ENCODE results near the gene SPATA18.
"Not testable (repeated sequence)": the region's sequence is repeated elsewhere in the genome, so short reads cannot be mapped to it uniquely, and the experiment has no call there.

SPATA18 gene

GRCh38 chr4:52110171-52110570 lies 59.1 kb downstream of the SPATA18 start:
- no peak for DNase-seq

GRCh38 chr4:52111995-52112394 lies 60.9 kb downstream of the SPATA18 start:
- no peak for DNase-seq

DNA sequence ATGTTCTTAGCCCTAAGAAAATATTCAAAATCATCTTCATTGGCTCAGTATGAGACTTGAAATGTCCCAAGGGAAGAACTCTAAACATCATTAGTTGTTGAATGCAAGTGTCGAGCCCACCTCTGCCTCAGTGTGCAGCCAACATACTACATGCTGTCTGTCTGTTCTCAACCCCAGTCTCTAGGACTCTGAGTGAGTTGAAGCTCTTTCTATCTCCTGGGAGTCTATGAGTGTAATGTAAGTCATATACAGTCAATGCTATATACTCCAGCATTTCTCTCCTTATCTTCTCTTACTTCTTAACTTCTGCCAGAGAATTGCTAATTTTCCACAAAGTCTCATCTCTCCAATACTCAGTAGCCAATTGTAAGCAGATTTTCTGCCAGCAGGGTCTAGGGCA lies 61.3 kb downstream of the SPATA18 start:
- DNase-seq, result no peak

DNA sequence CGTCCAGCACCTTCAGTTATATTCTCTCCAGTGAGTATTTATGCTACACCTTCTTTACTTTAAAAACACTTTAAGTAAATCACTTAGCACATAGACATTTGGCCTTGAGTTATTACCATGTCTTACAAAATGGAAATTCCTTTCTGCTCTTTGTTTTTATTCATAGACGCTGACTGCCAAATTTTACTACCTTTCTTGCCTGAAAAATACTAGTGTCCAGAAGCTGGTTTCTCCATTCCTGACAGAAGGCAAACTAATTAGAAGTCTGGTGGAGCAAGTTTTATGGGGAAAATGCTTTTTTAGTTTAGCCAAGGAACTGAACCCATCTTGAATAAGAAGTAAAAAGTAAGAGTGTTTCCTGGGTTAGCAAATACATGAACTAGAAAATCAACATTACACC lies 65.5 kb downstream of the SPATA18 start:
- DNase-seq, result no peak

DNA sequence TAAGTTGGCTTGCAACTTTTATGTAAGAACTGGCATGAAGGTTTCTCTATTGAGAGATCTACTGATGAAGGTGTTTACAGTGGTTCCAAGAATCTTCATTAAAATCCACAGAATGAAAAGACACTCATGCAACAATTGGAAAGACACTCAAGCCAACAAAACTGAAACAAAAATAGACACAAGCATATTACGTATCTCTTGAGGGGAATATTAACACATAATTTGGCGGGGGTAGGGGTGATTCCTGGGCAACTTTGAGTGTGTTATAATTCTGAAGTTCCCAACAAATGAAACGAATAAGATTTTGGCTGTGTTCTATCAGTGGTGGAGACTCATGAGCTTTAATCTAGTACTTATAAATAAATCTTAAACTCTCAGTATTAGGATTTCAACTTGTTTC lies 75.1 kb downstream of the SPATA18 start:
- DNase-seq, result no peak

- no peak for DNase-seq
Observed at GRCh38 chr4:52126966-52127365, 75.9 kb downstream of the SPATA18 start.

DNA sequence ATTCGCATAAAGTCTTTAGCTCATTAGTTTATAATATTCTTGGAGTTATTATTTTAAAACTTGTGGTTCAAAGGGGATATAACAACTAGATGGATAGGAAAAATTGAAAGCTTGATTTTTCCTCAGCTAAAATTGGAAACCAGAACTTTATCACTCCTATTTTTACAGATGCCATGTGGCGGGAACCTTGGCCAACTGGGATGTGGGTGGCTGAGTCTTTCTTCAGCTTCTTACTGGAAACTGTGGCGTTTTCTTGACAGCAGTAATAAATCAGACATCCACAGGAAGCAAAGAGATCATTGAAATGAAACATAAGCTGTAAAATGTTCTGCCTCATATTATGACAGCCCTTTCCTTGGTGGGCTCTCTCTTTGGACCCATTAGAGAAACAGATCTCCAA lies 84.1 kb downstream of the SPATA18 start:
- DNase-seq, result no peak

DNA sequence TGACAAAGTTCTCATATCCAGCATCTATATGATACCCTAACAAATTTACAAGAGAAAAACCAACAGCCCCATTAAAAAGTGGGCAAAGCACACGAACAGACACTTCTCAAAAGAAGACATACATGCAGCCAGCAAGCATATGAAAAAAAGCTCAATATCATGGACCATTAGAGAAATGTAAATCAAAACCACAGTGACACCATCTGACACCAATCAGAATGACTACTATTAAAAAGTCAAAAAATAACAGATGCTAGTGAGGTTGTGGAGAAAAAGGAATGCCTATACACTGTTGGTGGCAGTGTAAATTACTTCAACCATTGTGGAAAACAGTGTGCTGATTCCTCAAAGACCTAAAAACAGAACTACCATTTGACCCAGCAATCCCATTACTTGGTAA lies 86.0 kb downstream of the SPATA18 start:
- DNase-seq, result not testable (repeated sequence)

- no peak for DNase-seq
Observed at GRCh38 chr4:52142816-52143215, 91.7 kb downstream of the SPATA18 start.

DNA sequence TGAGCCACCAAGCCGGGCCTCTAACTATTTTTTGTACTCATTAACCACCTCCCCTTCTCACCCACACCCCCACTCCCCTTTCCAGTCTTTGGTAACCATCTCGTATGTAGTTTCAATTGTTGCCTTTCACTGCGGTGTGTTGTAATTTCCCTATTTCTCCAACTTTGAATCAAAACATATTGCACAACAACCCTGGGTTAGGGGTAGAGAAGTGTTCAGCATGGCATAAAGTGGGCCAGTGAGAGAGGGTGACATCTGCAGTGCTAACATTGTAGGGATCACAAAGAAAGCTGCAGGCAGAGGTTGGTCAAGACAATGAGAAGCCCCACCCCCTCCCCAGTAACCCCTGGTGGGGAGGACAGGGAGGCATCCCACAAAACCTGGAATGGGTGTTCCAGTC lies 92.7 kb downstream of the SPATA18 start:
- no peak for DNase-seq

GRCh38 chr4:52144372-52144771 lies 93.3 kb downstream of the SPATA18 start:
- no peak for DNase-seq

Measured in GOT3 (cell line).